Keratinocyte (primary cell): ENCODE data around the gene RAPGEFL1.

Source experiments
- CTCF ChIP-seq, 3 experiments: IDR thresholded peaks in 1 of 3; conservative IDR thresholded peaks in 1 of 3; optimal IDR thresholded peaks in 1 of 3; 2 replicates in 2 of 3; 3 replicates in 1 of 3; pipeline versions ENCODE3 to v1.5.1; 2011; ENCODE audit warnings: low read length in 3 of 3, mild to moderate bottlenecking in 3 of 3, moderate library complexity in 2 of 3, control low read depth in 1 of 3, inconsistent platforms in 1 of 3; ENCODE audit not compliant: insufficient read depth in 2 of 3; ENCODE audit errors: extremely low read depth in 1 of 3
- EZH2 ChIP-seq: IDR thresholded peaks from one replicate; pipeline ENCODE4 v1.6.1; 2012; ENCODE audit warnings: inconsistent platforms, mild to moderate bottlenecking, low read length, moderate library complexity

- TF ChIP-seq CTCF (optimal IDR thresholded peaks at IDR 0.05 in 1 of 3, IDR thresholded peaks at IDR 0.05 in 1 of 3, conservative IDR thresholded peaks at IDR 0.05 in 1 of 3; ENCODE audit: extremely low read depth in 1 of 3, insufficient read depth in 2 of 3, low read length in 3 of 3) = no peak
- no peak for TF ChIP-seq EZH2
These were observed 5.5 kb upstream of the RAPGEFL1 start for GRCh38 chr17:40171750-40172149.
